Uterus (tissue), 2 donors: Measurements from ENCODE around the gene KMT2D.

ENCODE experiments used
- POLR2A ChIP-seq, 2 donors: fragments of 450-650 bp; IDR thresholded peaks; one replicate each; pipeline ENCODE4 v1.6.1; 2016; ENCODE audit warnings: antibody characterized with exemption in 2 of 2, mild to moderate bottlenecking in 1 of 2, moderate library complexity in 1 of 2
- TF ChIP-seq, protein P1 (sequence below), 4 experiments: fragments of 200-600 bp in 2 of 4; fragments of 450-650 bp in 2 of 4; sonication (generic) in 2 of 4; IDR thresholded peaks; one replicate each; pipeline ENCODE4 v1.5.1; 2016 to 2019; ENCODE audit warnings: antibody characterized with exemption in 4 of 4, mild to moderate bottlenecking in 2 of 4, moderate library complexity in 1 of 4

DNA sequence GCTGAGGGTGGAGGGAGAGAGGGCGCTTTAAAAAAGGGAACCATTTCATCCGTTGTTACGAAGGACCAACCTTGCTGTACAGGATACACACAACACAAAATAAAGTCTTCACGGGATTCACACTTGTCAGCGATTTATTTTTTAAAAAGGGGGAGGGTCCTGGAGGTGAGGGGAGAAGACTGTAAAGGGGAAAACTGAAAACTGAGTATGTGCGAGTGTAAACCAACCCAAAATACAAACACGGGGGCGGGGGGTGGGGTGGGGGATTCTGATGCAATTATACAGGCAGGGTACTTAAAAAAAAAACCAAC lies 41.5 kb downstream of the KMT2D start:
- TF ChIP-seq, protein P1, sequence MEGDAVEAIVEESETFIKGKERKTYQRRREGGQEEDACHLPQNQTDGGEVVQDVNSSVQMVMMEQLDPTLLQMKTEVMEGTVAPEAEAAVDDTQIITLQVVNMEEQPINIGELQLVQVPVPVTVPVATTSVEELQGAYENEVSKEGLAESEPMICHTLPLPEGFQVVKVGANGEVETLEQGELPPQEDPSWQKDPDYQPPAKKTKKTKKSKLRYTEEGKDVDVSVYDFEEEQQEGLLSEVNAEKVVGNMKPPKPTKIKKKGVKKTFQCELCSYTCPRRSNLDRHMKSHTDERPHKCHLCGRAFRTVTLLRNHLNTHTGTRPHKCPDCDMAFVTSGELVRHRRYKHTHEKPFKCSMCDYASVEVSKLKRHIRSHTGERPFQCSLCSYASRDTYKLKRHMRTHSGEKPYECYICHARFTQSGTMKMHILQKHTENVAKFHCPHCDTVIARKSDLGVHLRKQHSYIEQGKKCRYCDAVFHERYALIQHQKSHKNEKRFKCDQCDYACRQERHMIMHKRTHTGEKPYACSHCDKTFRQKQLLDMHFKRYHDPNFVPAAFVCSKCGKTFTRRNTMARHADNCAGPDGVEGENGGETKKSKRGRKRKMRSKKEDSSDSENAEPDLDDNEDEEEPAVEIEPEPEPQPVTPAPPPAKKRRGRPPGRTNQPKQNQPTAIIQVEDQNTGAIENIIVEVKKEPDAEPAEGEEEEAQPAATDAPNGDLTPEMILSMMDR (IDR thresholded peaks at IDR 0.05): no peak
- no peak for TF ChIP-seq POLR2A (IDR thresholded peaks at IDR 0.05)
